ENCODE data around the gene EYS. TPM values are rescaled to one million over a fixed set of nuclear protein-coding genes. Genes with fewer than 3 reads are reported as not detected.

EYS gene
- total and polyA plus RNA-seq, 9 of the 15 experiments (the other 6 are each of a cell fraction or from before 2014, with no cell fraction given) = 0.03 to 0.36 (median 0.10) TPM; not detected in 2

GRCh38 chr6:64792534-64792933 lies 914.5 kb downstream of the EYS start (continued):
- TF ChIP-seq CXXC5 (CRISPR knock-in tag; IDR thresholded peaks at IDR 0.05) = no peak
- no peak for TF ChIP-seq CHD7 (IDR thresholded peaks at IDR 0.05; ENCODE audit: low read depth, low read length)
- TF ChIP-seq HMGXB4 (CRISPR knock-in tag; IDR thresholded peaks at IDR 0.05) = no peak
- no peak for TF ChIP-seq SMARCA4 (IDR thresholded peaks at IDR 0.05)
- no peak for TF ChIP-seq PPARD (CRISPR knock-in tag; IDR thresholded peaks at IDR 0.05)
